Measurements from ENCODE around the gene COL9A3.

COL9A3 gene

GRCh38 chr20:62785393-62785792 lies 31.5 kb upstream of the COL9A3 start:
- H3K9me3 ChIP-seq, result no peaks in the 10 kb centered on the region
- no peaks in the 10 kb centered on the region for H3K36me3 ChIP-seq
- H3K4me1 ChIP-seq, result no peaks in the 10 kb centered on the region
- no peak overlapping the region for H3K4me3 ChIP-seq
- DNase-seq, result no peak
- H3K27ac ChIP-seq, result no peak overlapping the region
- peaks cover 0 to 57% of the 10 kb centered on the region in 2 donors for H3K27me3 ChIP-seq
- no peak for TF ChIP-seq CTCF (IDR thresholded peaks at IDR 0.05)
- intact Hi-C loops (cut with DNase I; ENCODE audit: low total_unique reads), result no loop called here

- Histone ChIP-seq H3K4me1 (no peaks in the 10 kb centered on the region), H3K4me3 (no peak overlapping the region), H3K27me3 (peaks cover 0 to 57% of the 10 kb centered on the region in 2 donors), H3K27ac (no peak overlapping the region), H3K36me3 (no peaks in the 10 kb centered on the region), H3K9me3 (no peaks in the 10 kb centered on the region)
- no peak for TF ChIP-seq CTCF (IDR thresholded peaks at IDR 0.05)
- no peak for DNase-seq
- intact Hi-C loops (cut with DNase I; ENCODE audit: low total_unique reads), result no loop called here
These were observed 30.7 kb upstream of the COL9A3 start for GRCh38 chr20:62786157-62786556.

- H3K27me3 ChIP-seq, result peaks cover 0 to 54% of the 10 kb centered on the region in 2 donors
- intact Hi-C loops (cut with DNase I; ENCODE audit: low total_unique reads), result no loop called here
These were observed 29.5 kb upstream of the COL9A3 start for GRCh38 chr20:62787321-62787720.

GRCh38 chr20:62787866-62788265 lies 29.0 kb upstream of the COL9A3 start:
- no peaks in the 10 kb centered on the region for H3K36me3 ChIP-seq
- no peak overlapping the region for H3K27ac ChIP-seq
- H3K4me1 ChIP-seq, result no peaks in the 10 kb centered on the region
- peaks cover 0 to 51% of the 10 kb centered on the region in 2 donors for H3K27me3 ChIP-seq
- TF ChIP-seq CTCF (IDR thresholded peaks at IDR 0.05), result no peak
- DNase-seq, result no peak
- intact Hi-C loops (cut with DNase I; ENCODE audit: low total_unique reads), result no loop called here
- H3K4me3 ChIP-seq, result no peak overlapping the region
- no peaks in the 10 kb centered on the region for H3K9me3 ChIP-seq

More at GRCh38 chr20:62787321-62787720, 29.5 kb upstream of the COL9A3 start:
- TF ChIP-seq CTCF (IDR thresholded peaks at IDR 0.05), result no peak
- Histone ChIP-seq H3K9me3 (no peaks in the 10 kb centered on the region), H3K4me1 (no peaks in the 10 kb centered on the region), H3K36me3 (no peaks in the 10 kb centered on the region), H3K4me3 (no peak overlapping the region), H3K27ac (no peak overlapping the region)
- no peak for DNase-seq

- H3K4me1 ChIP-seq, result peaks cover 2 to 5% (median 3%) of the 10 kb centered on the region in 4 donors
- no peaks in the 10 kb centered on the region for H3K36me3 ChIP-seq
- peaks cover 0 to 46% of the 10 kb centered on the region in 2 donors for H3K27me3 ChIP-seq
- TF ChIP-seq CTCF (IDR thresholded peaks at IDR 0.05), result no peak
- no peak overlapping the region for H3K27ac ChIP-seq
- H3K9me3 ChIP-seq, result no peaks in the 10 kb centered on the region
- H3K4me3 ChIP-seq, result no peak overlapping the region
- intact Hi-C loops (cut with DNase I; ENCODE audit: low total_unique reads), result no loop called here
- no peak for DNase-seq
These were observed 28.2 kb upstream of the COL9A3 start for GRCh38 chr20:62788607-62789006.

- intact Hi-C loops (cut with DNase I; ENCODE audit: low total_unique reads), result loop anchor here (2.0 to 5.0 kb wide), 3 partner anchors 138 to 378 kb away; no protein-coding TSS in a partner anchor
- no peak overlapping the region for H3K4me3 ChIP-seq
- TF ChIP-seq CTCF (IDR thresholded peaks at IDR 0.05), result no peak
These were observed 26.8 kb upstream of the COL9A3 start for GRCh38 chr20:62790075-62790474.

More at GRCh38 chr20:62790075-62790474, 26.8 kb upstream of the COL9A3 start:
- no peaks in the 10 kb centered on the region for H3K36me3 ChIP-seq
- peaks cover 0 to 36% of the 10 kb centered on the region in 2 donors for H3K27me3 ChIP-seq
- no peak overlapping the region for H3K27ac ChIP-seq
- no peaks in the 10 kb centered on the region for H3K9me3 ChIP-seq
- peaks cover 6 to 17% (median 10%) of the 10 kb centered on the region in 4 donors for H3K4me1 ChIP-seq
- no peak for DNase-seq
